AG04450 (cell line): ENCODE measurements around the gene ARHGAP6. TPM values are rescaled to one million over a fixed set of nuclear protein-coding genes. Genes with fewer than 3 reads are reported as not detected.

Experiments used
- CTCF ChIA-PET: fragments of 300-600, 350-600 bp; formaldehyde crosslinking; extraction: SDS; loops from one replicate; lab custom pipeline; 2022; ENCODE audit warnings: antibody characterized with exemption, inconsistent platforms; lab: Charles Lee
- POLR2A ChIA-PET: fragments of 350-600 bp; formaldehyde crosslinking; extraction: SDS; loops from one replicate; lab custom pipeline; 2021; ENCODE audit warnings: antibody characterized with exemption, inconsistent platforms; lab: Yijun Ruan, JAX
- DNase-seq: peaks from one replicate; pipeline ENCODE4 v3.0.0-alpha.2; 2011; ENCODE audit warnings: low read depth, low spot score
- H3K27ac ChIP-seq: one replicate; pipeline ENCODE4 v1.5.1; 2012; ENCODE audit warnings: low read depth, low read length, control low read depth
- H3K27me3 ChIP-seq: one replicate; pipeline ENCODE4 v1.6.0; 2012; ENCODE audit warnings: low read length; ENCODE audit not compliant: control insufficient read depth, insufficient read depth
- H3K4me3 ChIP-seq: 2 replicates; pipeline ENCODE4 v1.5.1; 2011; ENCODE audit warnings: mild to moderate bottlenecking, low read depth, low read length, control low read depth
- H3K9me3 ChIP-seq: 2 replicates; pipeline ENCODE4 v1.5.1; 2012; ENCODE audit warnings: low read length; ENCODE audit not compliant: control insufficient read depth, insufficient read depth
- CTCF ChIP-seq: IDR thresholded peaks from 2 replicates; pipeline ENCODE4 v1.5.1; 2011; ENCODE audit warnings: low read depth, low read length, control low read depth, inconsistent platforms
- polyA plus RNA-seq: library from polyadenylated mRNA; depleted of rRNA; stranded (reverse); fragments of >200 nt; gene quantifications from 2 replicates; pipeline ENCODE4 v1.2.3, GENCODE V29; 2011

Gene ARHGAP6
- polyA plus RNA-seq, 1 experiment = 4.0 TPM

GRCh38 chrX:11375614-11376119 lies 290.1 kb downstream of the ARHGAP6 start:
- ChIA-PET CTCF (no interaction called here), POLR2A (no interaction called here)
- TF ChIP-seq CTCF = no peak
- Histone ChIP-seq H3K27ac (no peak overlapping the region), H3K4me3 (no peak overlapping the region), H3K27me3 (no peaks in the 10 kb centered on the region), H3K9me3 (no peaks in the 10 kb centered on the region; the same call in 1 of the 2 replicates)
- no peak for DNase-seq

- no peak overlapping the region for H3K4me3 ChIP-seq
- DNase-seq = no peak
- H3K9me3 ChIP-seq = no peaks in the 10 kb centered on the region; the same call in 1 of the 2 replicates
- TF ChIP-seq CTCF = no peak
- POLR2A ChIA-PET = no interaction called here
- H3K27me3 ChIP-seq = no peaks in the 10 kb centered on the region
- CTCF ChIA-PET = interaction anchor here (0.6 kb wide), 1 partner anchor 21 kb away, joined by 4 read pairs; no protein-coding TSS in a partner anchor
- H3K27ac ChIP-seq = no peak overlapping the region
Observed at GRCh38 chrX:11374570-11374969, 291.1 kb downstream of the ARHGAP6 start.

GRCh38 chrX:11371106-11371505 lies 294.6 kb downstream of the ARHGAP6 start:
- Histone ChIP-seq H3K4me3 (no peak overlapping the region), H3K27ac (no peak overlapping the region), H3K9me3 (no peaks in the 10 kb centered on the region), H3K27me3 (no peaks in the 10 kb centered on the region)
- no peak for TF ChIP-seq CTCF
- ChIA-PET POLR2A (no interaction called here), CTCF (interaction anchor here (1.1 to 1.7 kb wide), 2 partner anchors 11 to 160 kb away, joined by 4 to 27 read pairs; no protein-coding TSS in a partner anchor)
- no peak for DNase-seq

- POLR2A ChIA-PET = no interaction called here
- no peak overlapping the region for H3K4me3 ChIP-seq
- no peaks in the 10 kb centered on the region for H3K9me3 ChIP-seq
- no peaks in the 10 kb centered on the region for H3K27me3 ChIP-seq
- H3K27ac ChIP-seq = no peak overlapping the region
- TF ChIP-seq CTCF = no peak
- DNase-seq = no peak
- CTCF ChIA-PET = interaction anchor here (1.6 to 3.7 kb wide), 2 partner anchors 14 to 164 kb away, joined by 9 to 23 read pairs; no protein-coding TSS in a partner anchor
Observed at GRCh38 chrX:11367609-11368430, 297.9 kb downstream of the ARHGAP6 start.
